ENCODE data around the gene ZRSR2.

- no peak for TF ChIP-seq RAD21 (conservative IDR thresholded peaks at IDR 0.05 in 1 of 2, IDR thresholded peaks at IDR 0.05 in 1 of 2)
- TF ChIP-seq CBX8 (IDR thresholded peaks at IDR 0.05), result no peak
- TF ChIP-seq EP300 (IDR thresholded peaks at IDR 0.05), result no peak
- no peak for TF ChIP-seq ELK1 (IDR thresholded peaks at IDR 0.05; ENCODE audit: low read depth, low read length)
- no peak for TF ChIP-seq POLR2A (IDR thresholded peaks at IDR 0.05; ENCODE audit: low read length)
- no peak for TF ChIP-seq CTCF (IDR thresholded peaks at IDR 0.05)
- TF ChIP-seq FOXS1 (CRISPR knock-in tag; IDR thresholded peaks at IDR 0.05), result no peak
Observed at GRCh38 chrX:15869695-15870094, 79.4 kb downstream of the ZRSR2 start.
